Thyroid gland (tissue), 4 donors: ENCODE data around the gene CCL21.

Experiments
- POLR2A ChIP-seq, 2 donors: fragments of 450-650 bp; IDR thresholded peaks; one replicate each; pipeline ENCODE4 v1.6.1; 2017; ENCODE audit warnings: antibody characterized with exemption in 2 of 2, mild to moderate bottlenecking in 2 of 2, moderate library complexity in 1 of 2
- TF ChIP-seq, protein P1 (sequence below), 6 experiments: fragments of 200-600 bp in 3 of 6; fragments of 450-650 bp in 3 of 6; sonication (generic) in 3 of 6; IDR thresholded peaks; one replicate each; pipeline ENCODE4 v1.5.1; 2016 to 2019; ENCODE audit warnings: antibody characterized with exemption in 6 of 6, mild to moderate bottlenecking in 2 of 6, inconsistent platforms in 1 of 6, moderate library complexity in 1 of 6

- TF ChIP-seq, protein P1, sequence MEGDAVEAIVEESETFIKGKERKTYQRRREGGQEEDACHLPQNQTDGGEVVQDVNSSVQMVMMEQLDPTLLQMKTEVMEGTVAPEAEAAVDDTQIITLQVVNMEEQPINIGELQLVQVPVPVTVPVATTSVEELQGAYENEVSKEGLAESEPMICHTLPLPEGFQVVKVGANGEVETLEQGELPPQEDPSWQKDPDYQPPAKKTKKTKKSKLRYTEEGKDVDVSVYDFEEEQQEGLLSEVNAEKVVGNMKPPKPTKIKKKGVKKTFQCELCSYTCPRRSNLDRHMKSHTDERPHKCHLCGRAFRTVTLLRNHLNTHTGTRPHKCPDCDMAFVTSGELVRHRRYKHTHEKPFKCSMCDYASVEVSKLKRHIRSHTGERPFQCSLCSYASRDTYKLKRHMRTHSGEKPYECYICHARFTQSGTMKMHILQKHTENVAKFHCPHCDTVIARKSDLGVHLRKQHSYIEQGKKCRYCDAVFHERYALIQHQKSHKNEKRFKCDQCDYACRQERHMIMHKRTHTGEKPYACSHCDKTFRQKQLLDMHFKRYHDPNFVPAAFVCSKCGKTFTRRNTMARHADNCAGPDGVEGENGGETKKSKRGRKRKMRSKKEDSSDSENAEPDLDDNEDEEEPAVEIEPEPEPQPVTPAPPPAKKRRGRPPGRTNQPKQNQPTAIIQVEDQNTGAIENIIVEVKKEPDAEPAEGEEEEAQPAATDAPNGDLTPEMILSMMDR (IDR thresholded peaks at IDR 0.05), result peak; percentile 93 to 98 (median 96)
- no peak for TF ChIP-seq POLR2A (IDR thresholded peaks at IDR 0.05)
These were observed 7.9 kb downstream of the CCL21 start for GRCh38 chr9:34701769-34702736.
